GM18502 (cell line): Measurements from ENCODE around the gene TMED10.
"Not testable (repeated sequence)": the region's sequence is repeated elsewhere in the genome, so short reads cannot be mapped to it uniquely, and the experiment has no call there.

Experiments
- ATAC-seq: cut with Tn5 transposase; IDR thresholded peaks from one replicate; pipeline ENCODE4 v1.9.1; 2021; ENCODE audit warnings: mild to moderate bottlenecking; ENCODE audit not compliant: unreplicated experiment, poor library complexity

TMED10 gene

DNA sequence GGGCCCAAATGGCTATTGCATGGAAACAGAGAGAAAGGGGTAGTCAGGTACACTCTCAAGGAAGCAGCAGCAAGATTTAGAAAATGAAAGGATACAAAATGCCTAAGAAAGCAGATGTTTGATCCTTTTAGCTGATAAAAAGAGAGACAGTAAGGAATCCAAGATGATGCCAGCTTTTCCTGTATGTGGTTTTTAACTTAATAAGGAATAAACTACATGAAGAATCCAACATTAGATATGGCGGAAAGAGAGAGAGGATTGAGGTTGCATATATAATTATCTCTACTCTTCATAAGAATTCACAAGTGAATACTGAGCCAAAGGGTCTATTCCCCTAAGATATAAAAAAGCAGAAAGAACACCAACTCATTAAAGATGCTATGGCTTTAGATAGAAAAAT lies 11.6 kb downstream of the TMED10 start:
- ATAC-seq: no peak

DNA sequence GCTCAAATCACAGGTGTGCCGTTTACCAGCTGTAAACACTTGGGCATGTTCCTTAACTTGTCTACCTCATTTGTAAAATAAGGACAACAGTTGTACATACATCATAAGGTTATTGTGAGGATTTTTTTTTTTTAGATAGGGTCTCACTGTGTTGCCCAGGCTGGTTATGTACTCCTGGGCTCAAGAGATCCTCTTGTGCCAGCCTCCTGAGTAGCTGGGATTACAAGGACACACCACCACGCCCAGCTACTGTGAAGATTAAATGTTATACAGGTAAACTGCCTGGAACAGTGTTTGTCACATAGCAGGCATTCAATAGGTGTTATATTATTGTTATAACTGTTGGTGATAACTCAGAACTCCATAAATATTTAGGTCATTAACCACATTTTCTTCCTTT lies 12.7 kb downstream of the TMED10 start:
- no peak for ATAC-seq

DNA sequence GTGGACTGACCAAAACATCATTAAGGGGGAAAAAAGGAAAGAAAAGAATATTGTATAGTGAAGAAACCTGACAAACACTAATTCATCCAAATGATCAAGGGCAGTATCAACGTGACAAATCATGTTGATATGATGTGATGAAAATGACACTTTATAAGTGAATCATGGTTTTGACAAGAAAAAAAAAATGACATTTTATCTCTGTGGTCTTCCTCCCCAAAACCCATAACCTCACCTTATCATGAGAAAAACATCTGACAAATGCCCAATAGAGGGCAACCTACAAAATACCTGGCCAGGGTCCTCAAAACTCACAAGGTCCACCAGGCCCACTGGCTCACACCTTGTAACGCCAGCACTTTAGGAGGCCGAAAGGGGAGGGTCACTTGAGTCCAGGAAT lies 13.8 kb downstream of the TMED10 start:
- ATAC-seq: no peak

DNA sequence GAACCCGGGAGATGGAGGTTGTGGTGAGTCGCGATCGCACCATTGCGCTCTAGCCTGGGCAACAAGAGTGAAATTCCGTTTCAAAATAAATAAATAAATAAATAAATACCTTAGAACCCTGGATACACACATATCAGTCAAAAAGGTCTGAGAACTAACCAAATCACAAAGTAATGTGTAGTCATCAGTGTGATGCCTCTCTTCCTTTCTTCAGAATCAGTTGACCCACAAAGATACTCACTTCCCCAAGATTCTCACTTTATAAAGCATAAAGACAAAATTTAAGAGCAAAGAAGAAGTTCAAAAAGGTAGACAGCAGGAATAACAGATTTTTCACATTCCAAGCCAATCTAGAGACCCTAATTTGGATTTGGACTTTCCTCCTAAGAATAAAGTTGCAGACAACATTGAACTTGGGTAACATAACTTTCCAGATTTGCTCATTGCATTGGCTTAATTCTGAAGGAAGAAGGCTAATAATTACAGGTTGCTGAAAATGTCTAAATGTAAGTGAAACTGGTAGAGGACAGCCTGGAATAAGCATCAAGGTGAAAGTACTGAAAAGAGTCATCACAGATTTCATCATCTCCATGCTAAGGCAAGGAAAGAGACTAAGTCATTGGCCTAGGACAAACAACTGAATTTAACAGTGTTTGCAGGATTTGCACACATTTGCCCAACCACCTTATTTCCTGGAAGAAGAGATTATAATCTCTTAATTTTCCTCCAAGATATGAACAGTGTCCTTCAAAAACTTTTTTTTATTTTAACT lies 17.4 kb downstream of the TMED10 start:
- no peak for ATAC-seq

DNA sequence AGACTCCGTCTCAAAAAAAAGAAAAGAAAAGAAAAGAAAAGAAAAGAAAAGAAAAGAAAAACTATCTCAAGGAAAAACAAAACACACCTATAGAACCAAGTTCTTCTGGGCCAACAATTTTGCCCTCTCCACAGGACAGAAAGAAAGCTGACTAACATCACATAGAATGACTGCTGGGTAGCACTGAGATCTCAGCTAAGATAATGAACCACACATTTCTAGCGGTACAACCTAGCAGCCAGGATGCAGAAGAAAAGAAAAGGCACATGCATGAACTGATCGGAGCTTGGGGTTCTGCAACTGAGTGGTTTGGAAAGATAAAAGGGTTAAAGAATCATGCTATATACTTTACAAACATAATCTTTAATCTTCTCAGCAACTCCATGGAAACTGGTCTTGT lies 19.5 kb downstream of the TMED10 start:
- ATAC-seq: no peak

DNA sequence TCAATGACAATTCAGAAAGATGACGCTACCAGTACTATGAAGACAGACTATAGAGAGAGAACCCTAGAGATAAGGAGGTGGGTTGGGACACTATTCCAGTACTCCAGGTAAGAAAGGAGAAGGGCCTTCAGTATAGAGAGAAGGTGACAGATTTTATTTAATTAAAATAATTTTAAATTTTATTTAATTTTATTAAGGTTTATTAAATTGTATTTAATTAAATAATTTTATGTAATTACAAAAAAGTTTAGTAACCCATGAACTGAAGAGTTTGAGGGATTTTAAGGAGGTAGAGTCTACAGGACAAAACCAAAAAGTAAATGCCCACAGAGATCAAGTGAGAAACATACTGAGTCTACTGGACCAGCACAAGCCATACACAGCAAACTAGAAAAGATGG lies 20.3 kb downstream of the TMED10 start:
- ATAC-seq: no peak

DNA sequence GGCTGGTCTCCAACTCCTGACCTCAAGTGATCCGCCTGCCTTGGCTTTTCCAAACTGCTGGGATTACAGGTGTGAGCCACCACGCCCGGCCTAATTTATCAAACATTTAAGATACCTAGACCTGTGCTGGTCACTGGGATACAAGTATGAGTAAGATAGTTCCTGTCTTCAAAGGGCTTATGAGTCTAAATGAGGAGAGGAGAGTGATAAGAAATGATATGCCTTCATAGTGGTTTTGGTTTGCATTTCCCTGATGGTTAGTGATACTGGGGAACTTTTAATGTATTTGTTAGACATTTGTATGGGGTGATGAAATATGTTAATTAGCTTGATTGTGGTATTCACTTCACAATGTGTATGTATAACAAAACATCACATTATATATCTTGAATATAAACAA lies 21.2 kb downstream of the TMED10 start:
- no peak for ATAC-seq

DNA sequence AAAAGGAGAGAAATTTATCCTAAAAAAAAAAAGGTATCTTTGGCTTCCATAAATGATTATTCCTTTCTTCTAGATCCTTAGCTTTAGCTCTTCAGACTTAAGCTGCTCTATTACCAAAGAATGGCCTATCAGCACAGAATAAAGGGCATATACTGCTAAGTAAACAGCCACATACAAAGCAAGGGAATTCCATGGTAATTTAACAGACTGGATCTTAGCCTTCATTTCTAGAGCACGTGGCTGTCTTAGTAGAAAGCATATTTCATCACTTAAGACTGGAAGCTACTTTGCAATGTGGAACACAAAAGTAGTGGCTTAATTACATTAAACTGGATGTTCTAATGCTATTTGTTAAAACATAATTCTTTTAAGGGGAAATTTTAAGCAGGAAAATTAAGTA lies 23.1 kb downstream of the TMED10 start:
- no peak for ATAC-seq

DNA sequence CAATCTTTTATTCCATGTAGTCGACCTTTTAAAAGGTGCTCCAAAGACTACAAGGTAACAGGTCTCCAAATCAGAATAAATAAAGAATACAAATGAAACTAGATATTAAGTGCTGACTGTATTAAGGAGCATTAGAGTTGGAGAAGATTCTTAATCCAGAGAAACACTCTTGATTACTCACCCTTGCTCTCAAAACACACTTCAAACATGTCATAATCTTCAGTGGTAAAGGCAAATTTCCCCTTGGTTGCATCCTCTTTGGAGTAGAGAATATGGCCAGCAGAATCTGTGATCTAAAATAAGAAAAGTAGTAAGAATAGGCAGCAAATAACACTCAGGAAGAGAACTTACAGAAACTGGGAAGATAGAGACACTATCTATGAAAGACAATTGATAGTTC lies 24.6 kb downstream of the TMED10 start:
- no peak for ATAC-seq

DNA sequence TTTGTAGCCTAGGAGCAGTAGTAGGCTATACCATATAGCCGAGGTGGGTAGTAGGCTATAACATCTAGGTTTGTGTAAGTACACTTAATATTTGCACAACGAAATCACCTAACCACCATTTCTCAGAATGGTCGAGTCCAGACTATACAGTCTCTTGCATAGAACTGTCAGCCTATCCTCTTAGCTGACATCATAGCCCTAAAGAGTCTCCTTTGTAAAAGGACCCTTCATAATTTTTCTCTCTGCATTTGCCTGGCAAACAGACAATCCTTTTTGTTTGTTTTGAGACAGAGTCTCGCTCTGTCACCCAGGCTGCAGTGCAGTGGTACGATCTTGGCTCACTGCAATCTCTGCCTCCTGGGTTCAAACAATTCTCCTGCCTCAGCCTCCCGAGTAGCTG lies 25.8 kb downstream of the TMED10 start:
- ATAC-seq: not testable (repeated sequence)

DNA sequence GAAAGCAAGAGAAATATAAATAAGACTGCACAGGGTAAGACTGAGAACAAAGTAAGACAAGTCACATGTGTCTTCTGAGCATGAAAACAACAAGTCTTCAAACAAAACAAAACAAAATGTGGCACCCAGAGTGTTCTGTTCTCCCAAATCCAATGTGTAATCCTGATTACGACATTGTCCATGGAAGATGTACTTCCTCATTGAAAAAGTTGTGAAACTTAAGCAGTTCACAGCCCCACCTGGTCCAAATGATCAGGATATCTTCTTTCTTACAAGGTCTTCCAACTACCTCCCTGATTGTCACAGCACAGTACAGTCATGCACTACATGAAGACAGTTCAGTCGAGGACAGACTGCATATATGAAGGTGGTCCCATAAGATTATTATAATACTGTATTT lies 26.3 kb downstream of the TMED10 start:
- ATAC-seq: no peak

DNA sequence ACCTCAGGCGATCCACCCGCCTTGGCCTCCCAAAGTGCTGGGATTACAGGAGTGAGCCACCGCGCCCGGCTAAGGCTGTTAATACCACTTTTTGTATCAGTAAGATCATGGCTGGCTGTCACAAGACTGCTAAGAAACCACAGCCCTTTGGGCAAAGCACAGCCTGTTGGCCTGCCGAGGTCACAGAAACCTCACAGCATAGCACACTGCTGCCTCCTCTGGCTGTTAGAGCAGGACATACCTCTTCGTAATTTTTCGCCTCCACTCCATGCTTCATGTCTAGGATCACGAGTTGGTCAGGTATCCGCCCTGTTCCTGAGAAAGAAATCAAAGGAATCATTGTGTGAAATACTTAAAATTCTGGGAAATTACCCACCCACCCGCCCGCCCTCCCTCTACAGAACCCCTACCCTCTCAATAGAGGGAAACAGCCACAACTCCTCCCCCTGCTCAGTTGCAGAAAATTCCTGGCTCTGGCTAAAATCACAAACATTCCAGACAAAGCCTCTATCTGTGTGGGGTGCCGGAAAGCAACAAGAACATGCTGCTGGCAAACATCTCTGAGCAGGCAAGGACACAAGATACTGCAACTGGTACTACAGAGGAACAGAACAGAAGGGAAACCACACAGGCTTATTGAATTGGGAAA lies 28.9 kb downstream of the TMED10 start:
- ATAC-seq: no peak

DNA sequence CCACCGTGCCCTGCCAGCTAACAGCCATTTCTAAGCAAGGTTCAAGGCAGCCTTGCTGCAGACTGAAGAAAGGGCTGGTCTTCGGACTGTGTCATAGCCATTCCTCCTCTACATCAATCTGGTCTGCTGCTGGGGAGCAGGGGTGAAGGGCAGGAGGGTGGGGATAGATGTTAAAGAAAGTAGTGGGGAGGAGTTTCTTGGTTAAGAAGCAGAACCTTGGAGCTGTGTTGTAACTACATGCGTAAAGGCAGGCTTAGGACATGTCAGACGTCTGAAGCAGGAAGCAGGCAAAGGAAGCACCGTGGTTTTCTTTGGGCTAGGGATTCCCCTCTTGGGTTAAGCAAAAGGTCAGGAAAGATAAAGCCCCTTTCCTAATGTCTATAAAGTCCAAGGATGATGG lies 31.5 kb downstream of the TMED10 start:
- no peak for ATAC-seq

DNA sequence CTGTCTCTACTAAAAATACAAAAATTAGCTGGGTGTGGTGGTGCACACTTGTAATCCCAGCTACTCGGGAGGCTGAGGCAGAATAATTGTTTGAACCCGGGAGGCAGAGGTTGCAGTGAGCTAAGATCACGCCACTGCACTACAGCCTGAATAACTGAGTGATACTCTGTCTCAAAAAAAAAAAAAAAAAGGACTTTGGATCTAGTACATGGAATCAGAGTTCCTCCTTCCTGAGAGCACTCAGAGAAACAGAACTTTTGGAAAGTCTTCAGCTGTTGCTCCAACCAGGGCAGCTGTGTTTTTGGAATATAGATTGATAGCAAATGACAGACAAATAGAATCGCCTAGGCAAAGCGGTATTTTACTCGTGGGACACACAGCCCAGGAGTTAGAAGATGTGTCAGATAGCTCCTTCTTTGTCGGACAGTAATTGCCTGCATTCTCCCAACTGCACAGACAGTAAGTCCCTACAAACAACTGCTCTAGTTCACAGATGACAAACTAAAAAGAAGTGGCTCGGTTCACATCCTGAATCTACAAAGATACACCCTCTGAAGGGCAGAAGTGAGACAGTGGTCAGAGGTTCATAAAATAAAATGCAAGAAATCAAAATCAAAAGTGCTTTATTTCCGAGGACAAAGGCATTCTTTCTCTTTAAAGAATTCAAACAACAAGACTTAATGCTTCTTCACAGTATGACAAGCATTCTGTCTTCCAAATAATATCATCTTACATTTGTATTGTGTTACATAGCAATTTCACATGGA lies 32.5 kb downstream of the TMED10 start:
- ATAC-seq: no peak

DNA sequence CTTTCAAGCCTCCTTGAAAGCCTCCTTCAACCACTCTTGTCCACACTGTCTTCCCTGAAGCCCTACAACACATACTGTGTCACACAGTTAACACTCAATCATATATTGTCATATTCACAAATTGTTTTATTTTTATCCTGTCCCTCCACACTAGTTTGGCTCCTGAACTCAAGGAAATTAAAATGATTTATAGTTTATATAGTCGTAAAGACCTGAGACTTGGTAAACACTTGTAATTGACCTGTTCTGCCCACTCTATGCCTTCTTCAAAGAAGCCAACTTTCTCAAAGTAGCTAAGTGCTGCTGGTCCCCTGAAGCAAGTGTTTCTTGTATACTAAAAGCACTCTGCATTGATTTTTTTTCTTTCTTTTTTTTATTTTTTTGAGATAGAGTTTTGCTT lies 33.9 kb downstream of the TMED10 start:
- ATAC-seq: no peak

DNA sequence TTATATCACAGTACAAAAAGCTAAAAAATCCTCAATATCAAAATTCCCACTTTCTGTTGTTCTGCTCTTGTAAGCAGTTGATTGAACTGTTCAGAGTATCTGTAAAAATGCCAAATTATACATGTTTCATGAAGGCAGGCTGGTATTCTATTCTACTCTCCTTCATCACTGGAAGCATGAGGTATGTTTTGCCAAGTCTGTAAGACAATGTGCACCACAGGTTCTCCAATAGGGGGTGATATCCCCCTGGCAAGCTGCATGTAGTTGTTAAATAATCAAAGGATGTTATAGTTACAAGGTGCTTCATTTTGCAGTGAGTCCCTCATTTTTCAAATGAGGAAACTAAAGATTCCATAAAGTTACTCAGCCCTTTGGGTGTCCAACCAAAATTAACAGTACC lies 34.4 kb downstream of the TMED10 start:
- ATAC-seq: no peak

DNA sequence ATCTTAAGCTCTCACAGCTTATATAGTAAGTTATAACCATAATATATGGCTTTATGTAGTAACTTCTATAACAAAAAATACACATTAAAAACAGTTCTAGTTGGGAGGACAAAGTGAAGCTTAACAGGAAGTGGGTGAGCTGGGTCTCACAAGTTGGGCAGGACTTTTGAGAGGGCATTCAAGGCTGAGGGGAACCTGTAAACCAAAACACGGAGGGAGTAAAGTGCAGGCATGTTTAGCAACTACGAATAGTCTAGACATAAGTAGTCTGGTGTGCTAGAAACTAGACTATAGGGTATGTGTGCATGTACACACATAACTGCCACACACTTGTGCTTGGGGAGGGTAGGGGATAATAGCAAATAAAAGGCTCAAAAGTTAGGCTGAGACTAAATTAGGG lies 35.4 kb downstream of the TMED10 start:
- no peak for ATAC-seq

DNA sequence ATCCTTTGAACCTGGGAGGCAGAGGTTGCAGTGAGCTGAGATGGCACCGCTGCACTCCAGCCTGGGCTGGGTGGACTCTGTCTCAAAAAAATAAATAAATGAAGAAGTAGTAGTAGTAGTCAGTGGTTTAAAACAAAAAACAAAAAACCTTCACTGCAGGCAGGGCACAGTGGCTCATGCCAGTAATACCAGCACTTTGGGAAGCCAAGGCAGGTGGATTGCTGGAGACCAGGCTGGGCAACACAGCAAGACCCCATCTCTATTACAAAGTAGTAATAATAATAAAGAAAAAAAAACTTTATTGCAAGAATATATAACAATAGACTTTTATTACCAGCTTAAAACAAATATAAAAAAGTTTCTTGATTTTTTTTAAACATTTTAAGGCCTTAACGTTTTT lies 35.8 kb downstream of the TMED10 start:
- no peak for ATAC-seq

DNA sequence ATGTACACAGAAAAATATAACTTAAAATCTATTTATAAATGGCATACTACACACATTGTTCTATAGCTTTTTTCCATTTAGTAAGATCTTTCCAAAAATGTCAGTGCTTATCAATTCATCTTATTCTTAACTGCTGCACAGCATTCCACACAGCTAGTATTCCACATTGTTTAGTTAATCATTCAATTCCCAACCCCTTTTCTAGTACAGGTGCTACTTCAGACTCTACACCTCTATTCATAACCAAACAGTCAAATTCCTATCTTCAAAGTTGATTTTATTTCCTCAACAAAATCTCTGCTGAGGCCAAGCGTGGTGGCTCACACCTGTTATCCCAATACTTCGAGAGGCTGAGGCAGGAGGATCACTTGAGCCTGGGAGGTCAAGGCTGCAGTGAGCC lies 37.2 kb downstream of the TMED10 start:
- ATAC-seq: no peak

DNA sequence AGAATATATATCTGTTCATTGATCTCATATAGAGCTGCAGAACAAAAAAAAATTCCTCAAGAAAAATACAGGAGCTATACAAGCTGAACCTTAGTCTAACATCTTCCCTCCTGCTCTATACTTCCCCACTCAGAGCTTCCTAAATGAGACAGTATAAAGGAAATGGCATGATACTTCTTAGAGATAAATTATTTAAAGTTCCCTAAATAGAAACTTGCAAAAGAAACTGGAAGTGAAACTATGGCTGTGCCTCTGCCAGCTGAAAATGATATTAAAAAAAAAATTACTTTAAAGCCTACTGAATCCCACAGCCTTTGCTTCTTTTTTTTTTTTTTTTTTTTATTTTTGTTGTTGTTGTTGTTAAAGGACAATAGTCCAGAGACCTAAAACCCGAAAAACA lies 37.9 kb downstream of the TMED10 start:
- no peak for ATAC-seq

DNA sequence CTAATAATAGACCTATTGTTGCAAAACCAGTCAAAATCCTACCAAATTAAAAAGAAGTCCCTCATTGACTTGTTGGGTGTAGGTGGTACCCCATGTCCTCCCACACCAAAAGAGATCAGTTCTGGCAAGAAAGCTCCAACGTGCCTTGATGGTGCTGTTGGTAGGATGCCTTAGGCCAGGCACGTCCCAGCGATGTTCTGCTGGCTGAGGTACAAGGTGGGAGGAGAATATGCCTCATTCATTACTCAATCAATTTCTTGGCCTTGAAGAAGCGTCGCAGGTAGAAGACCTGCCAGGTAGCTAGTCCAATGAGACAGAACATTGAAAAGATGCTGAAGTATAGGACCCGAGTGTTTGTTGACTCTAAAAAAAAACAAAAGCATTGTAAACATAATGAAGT lies 41.8 kb downstream of the TMED10 start:
- no peak for ATAC-seq

DNA sequence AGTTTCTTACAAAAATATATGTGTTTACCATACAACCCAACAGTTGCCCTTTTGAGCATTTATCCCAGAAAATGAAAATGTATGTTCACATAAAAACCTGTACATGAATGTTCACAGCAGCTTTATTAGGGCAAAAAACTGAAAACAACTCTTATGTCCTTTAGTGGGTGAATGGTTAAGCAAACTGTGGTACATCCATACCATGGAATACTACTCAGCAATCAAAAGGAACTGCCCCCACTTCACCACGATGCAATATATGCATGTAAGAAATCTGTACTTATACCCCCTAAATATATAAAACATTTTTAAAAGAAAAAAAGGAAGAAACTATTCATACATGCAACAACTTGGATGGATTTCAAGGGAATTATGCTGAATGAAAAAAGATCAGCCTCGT lies 42.8 kb downstream of the TMED10 start:
- no peak for ATAC-seq
